Bronchial epithelial cell (primary cell): ENCODE results near the gene GRM1. TPM values are rescaled to one million over a fixed set of nuclear protein-coding genes. Genes with fewer than 3 reads are reported as not detected.

ENCODE experiments used
- DNase-seq: peaks from one replicate; pipeline ENCODE4 v3.0.0-alpha.2; 2010; ENCODE audit warnings: low read depth
- FAIRE-seq: peaks from 2 replicates; lab custom pipeline; 2011; peaks lifted over from hg19 to GRCh38; lab: Jason Lieb, UNC
- H3K27me3 ChIP-seq: 2 replicates; pipeline ENCODE4 v1.5.1; 2011; ENCODE audit warnings: low read length; ENCODE audit not compliant: control insufficient read depth, insufficient read depth
- H3K36me3 ChIP-seq: 2 replicates; pipeline ENCODE4 v1.5.1; 2011; ENCODE audit warnings: low read length; ENCODE audit not compliant: control insufficient read depth, insufficient read depth
- H3K4me3 ChIP-seq: 2 replicates; pipeline ENCODE4 v1.5.1; 2011; ENCODE audit warnings: mild to moderate bottlenecking, low read depth, low read length, control low read depth
- CTCF ChIP-seq: IDR thresholded peaks from 2 replicates; pipeline ENCODE4 v1.5.1; 2011; ENCODE audit warnings: mild to moderate bottlenecking, moderate library complexity, low read length, control low read depth, inconsistent platforms; ENCODE audit not compliant: insufficient read depth, severe bottlenecking
- total RNA-seq: library from RNA; depleted of rRNA; stranded (reverse); fragments of >200 nt; gene quantifications from 2 replicates; pipeline ENCODE4 v1.2.1, GENCODE V29; 2014

GRM1 gene
- total RNA-seq, 1 donor from 2014 or later, result not detected

DNA sequence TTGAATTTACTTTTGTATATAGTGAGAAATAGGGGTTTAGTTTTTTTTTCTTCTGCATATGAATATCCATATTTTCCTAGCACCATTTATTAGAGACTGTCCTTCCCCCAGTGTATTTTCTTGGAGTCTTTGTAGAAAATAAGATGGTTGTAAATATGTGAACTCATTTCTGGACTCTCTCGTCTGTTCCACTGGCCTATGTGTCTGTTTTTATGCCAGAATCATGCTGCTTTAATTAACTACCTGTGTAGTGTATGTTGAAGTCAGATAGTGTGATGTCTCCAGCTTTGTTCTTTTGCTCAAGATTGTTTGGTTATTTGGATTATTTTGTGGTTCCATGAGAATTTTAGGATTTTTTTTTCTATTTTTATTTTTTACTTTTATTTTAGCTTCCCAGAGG, 338.2 kb downstream of the GRM1 start:
- Histone ChIP-seq H3K4me3 (no peak overlapping the region), H3K27me3 (no peaks in the 10 kb centered on the region), H3K36me3 (no peaks in the 10 kb centered on the region)
- FAIRE-seq (no peak), DNase-seq (no peak)
- TF ChIP-seq CTCF, result no peak

DNA sequence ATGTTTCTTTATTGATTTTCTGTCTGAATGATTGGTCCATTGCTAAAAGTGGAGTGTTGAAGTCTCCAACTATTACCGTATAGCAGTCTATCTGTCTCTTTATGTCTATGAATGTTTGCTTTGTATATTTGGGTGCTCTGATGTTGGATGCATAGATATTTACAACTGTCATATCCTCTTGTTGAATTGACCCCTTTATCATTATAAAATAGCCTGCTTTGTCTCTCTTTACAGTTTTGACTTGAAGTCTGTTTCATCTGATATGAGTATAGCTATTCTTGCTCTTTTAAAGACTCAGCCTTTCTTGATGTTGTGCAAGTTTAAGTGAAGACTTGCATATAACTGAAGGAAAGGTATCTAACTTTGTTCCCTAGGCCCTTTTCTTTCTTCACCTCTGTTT, 341.0 kb downstream of the GRM1 start:
- DNase-seq, result no peak
- no peak for TF ChIP-seq CTCF
- H3K27me3 ChIP-seq, result no peaks in the 10 kb centered on the region
- no peak overlapping the region for H3K4me3 ChIP-seq
- no peaks in the 10 kb centered on the region for H3K36me3 ChIP-seq
- FAIRE-seq, result no peak

DNA sequence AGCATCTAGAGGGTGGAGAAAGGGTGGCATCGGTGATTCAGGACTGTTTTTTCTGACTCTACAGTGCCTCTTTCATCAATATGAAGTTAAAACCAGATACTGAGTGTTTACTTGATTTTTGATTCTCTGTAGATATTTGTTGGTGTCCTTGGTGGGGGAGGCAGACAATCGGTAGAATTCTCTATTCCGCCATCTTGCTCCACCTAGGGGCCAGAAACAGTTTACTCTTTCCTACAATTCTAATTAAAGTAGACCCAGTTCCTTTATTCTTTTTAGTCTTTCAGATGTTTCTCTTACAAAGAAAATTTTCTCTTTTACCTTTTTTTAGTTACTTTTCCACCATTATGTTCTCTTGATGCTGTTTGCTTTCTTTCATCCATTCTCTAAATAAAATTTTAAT, 352.6 kb downstream of the GRM1 start:
- DNase-seq, result no peak
- FAIRE-seq, result no peak
- H3K27me3 ChIP-seq, result no peaks in the 10 kb centered on the region
- H3K4me3 ChIP-seq, result no peak overlapping the region
- TF ChIP-seq CTCF, result no peak
- H3K36me3 ChIP-seq, result no peaks in the 10 kb centered on the region

- TF ChIP-seq CTCF, result no peak
- no peaks in the 10 kb centered on the region for H3K36me3 ChIP-seq
- H3K27me3 ChIP-seq, result no peaks in the 10 kb centered on the region
- FAIRE-seq, result no peak
- no peak for DNase-seq
- H3K4me3 ChIP-seq, result no peak overlapping the region
Observed at GRCh38 chr6:146388736-146389364, 360.0 kb downstream of the GRM1 start.

DNA sequence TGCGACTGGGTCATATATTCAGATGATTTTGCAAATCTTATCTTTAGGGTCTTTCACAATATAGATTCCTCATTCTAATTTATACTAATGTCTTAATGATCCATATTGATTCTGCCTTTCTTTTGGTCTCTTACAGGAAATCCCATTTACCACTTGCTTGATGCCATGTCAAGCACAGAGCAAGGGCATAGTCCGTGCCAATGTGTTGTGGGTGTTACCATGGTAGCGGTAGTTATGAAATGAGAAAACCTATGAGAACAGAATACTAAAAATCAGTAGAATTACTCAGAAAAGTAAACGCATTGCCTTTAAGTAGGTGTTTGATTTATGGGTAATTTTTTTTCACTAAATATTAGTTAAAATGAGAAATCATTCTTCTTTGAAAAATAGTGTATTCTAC, 360.9 kb downstream of the GRM1 start:
- Histone ChIP-seq H3K36me3 (no peaks in the 10 kb centered on the region), H3K4me3 (no peak overlapping the region), H3K27me3 (no peaks in the 10 kb centered on the region)
- FAIRE-seq (no peak), DNase-seq (no peak)
- TF ChIP-seq CTCF, result no peak

- FAIRE-seq (no peak), DNase-seq (no peak)
- no peak for TF ChIP-seq CTCF
- Histone ChIP-seq H3K27me3 (no peaks in the 10 kb centered on the region), H3K36me3 (no peaks in the 10 kb centered on the region), H3K4me3 (no peak overlapping the region)
Observed at GRCh38 chr6:146397638-146398037, 368.8 kb downstream of the GRM1 start.
